DND-41 (cell line): ENCODE results near the gene ULBP1.

Experiments used
- ATAC-seq: fragments of 200-7000 bp; cut with Tn5 transposase; 3 replicates; pipeline ENCODE4 v1.9.1; 2021; ENCODE audit warnings: low read depth; ENCODE audit not compliant: insufficient read depth
- DNase-seq: peaks from one replicate; pipeline ENCODE4 v3.0.0-alpha.2; 2020
- H2AFZ ChIP-seq: 2 replicates; pipeline ENCODE4 v1.6.0; 2012; ENCODE audit warnings: low read depth, low read length
- H3K27ac ChIP-seq: 2 replicates; pipeline ENCODE4 v1.5.1; 2012; ENCODE audit warnings: low read length, inconsistent platforms
- H3K27me3 ChIP-seq: fragments of 200-600 bp; sonication (generic); 2 replicates; pipeline ENCODE4 v1.6.0; 2012; ENCODE audit warnings: low read length, mild to moderate bottlenecking, inconsistent platforms; ENCODE audit not compliant: insufficient read depth, poor library complexity
- H3K36me3 ChIP-seq: 2 replicates; pipeline ENCODE4 v1.5.1; 2012; ENCODE audit warnings: low read length, inconsistent platforms; ENCODE audit not compliant: insufficient read depth
- H3K4me1 ChIP-seq: 2 replicates; pipeline ENCODE4 v1.5.1; 2012; ENCODE audit warnings: mild to moderate bottlenecking, low read length; ENCODE audit not compliant: insufficient read depth
- H3K4me2 ChIP-seq: 2 replicates; pipeline ENCODE4 v1.6.0; 2012; ENCODE audit warnings: mild to moderate bottlenecking, moderate library complexity, low read length, inconsistent platforms; ENCODE audit not compliant: insufficient read depth
- H3K4me3 ChIP-seq, 2 experiments: fragments of 200-600 bp in 1 of 2; shearing (Covaris generic) in 1 of 2; 2 replicates each; pipeline ENCODE4 v1.5.1; 2012 to 2016; ENCODE audit warnings: inconsistent platforms in 2 of 2, low read length in 2 of 2, mild to moderate bottlenecking in 2 of 2, low read depth in 1 of 2, moderate library complexity in 1 of 2
- H3K79me2 ChIP-seq: 2 replicates; pipeline ENCODE4 v1.6.0; 2012; ENCODE audit warnings: low read length, inconsistent platforms; ENCODE audit not compliant: insufficient read depth
- H3K9ac ChIP-seq: 2 replicates; pipeline ENCODE4 v1.6.0; 2012; ENCODE audit warnings: low read depth, mild to moderate bottlenecking, inconsistent platforms, low read length, moderate library complexity
- H3K9me3 ChIP-seq: 2 replicates; pipeline ENCODE4 v1.5.1; 2012; ENCODE audit warnings: low read length, moderate library complexity, mild to moderate bottlenecking, inconsistent platforms; ENCODE audit not compliant: insufficient read depth, severe bottlenecking
- H4K20me1 ChIP-seq: 2 replicates; pipeline ENCODE4 v1.6.0; 2012; ENCODE audit warnings: low read length; ENCODE audit not compliant: insufficient read depth
- EZH2 ChIP-seq: IDR thresholded peaks from 3 replicates; pipeline ENCODE4 v1.6.1; 2012; ENCODE audit warnings: borderline replicate concordance, low read depth, mild to moderate bottlenecking, moderate library complexity, low read length, inconsistent platforms; ENCODE audit not compliant: severe bottlenecking
- TF ChIP-seq, protein P1 (sequence below): IDR thresholded peaks from 2 replicates; pipeline ENCODE4 v1.5.1; 2012; ENCODE audit warnings: borderline replicate concordance, low read length, moderate library complexity, mild to moderate bottlenecking; ENCODE audit not compliant: poor library complexity, severe bottlenecking; ENCODE audit errors: extremely low read depth

Gene ULBP1

DNA sequence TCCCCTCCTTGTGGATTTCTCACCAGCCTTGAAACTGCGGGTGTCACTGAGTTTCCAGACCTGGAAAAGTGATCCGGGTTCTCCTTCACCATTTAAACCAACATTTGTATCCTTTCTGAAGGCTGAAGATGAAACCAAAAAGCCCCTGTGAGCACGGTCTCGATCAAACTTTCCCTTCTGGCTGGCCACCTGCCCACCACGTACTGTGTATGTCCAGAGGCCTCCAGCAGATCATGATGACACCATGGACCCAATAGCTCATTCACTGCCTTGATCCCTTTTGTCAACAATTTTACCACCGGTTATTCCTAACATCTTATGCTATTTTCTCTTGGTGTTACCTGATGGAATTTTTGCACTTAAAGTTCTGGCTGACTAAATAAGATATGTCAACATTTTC lies 15.6 kb downstream of the ULBP1 start:
- Histone ChIP-seq H3K9ac (no peak overlapping the region), H3K36me3 (no peaks in the 10 kb centered on the region), H3K79me2 (no peaks in the 10 kb centered on the region), H3K27ac (no peak overlapping the region), H4K20me1 (no peaks in the 10 kb centered on the region), H3K4me2 (no peak overlapping the region), H3K27me3 (peaks cover 3% of the 10 kb centered on the region), H3K4me3 (no peak overlapping the region), H3K4me1 (no peaks in the 10 kb centered on the region), H2AFZ (no peak overlapping the region), H3K9me3 (no peaks in the 10 kb centered on the region)
- no peak for DNase-seq
- no peak for TF ChIP-seq EZH2
- TF ChIP-seq, protein P1, sequence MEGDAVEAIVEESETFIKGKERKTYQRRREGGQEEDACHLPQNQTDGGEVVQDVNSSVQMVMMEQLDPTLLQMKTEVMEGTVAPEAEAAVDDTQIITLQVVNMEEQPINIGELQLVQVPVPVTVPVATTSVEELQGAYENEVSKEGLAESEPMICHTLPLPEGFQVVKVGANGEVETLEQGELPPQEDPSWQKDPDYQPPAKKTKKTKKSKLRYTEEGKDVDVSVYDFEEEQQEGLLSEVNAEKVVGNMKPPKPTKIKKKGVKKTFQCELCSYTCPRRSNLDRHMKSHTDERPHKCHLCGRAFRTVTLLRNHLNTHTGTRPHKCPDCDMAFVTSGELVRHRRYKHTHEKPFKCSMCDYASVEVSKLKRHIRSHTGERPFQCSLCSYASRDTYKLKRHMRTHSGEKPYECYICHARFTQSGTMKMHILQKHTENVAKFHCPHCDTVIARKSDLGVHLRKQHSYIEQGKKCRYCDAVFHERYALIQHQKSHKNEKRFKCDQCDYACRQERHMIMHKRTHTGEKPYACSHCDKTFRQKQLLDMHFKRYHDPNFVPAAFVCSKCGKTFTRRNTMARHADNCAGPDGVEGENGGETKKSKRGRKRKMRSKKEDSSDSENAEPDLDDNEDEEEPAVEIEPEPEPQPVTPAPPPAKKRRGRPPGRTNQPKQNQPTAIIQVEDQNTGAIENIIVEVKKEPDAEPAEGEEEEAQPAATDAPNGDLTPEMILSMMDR: no peak
- no peak for ATAC-seq

DNA sequence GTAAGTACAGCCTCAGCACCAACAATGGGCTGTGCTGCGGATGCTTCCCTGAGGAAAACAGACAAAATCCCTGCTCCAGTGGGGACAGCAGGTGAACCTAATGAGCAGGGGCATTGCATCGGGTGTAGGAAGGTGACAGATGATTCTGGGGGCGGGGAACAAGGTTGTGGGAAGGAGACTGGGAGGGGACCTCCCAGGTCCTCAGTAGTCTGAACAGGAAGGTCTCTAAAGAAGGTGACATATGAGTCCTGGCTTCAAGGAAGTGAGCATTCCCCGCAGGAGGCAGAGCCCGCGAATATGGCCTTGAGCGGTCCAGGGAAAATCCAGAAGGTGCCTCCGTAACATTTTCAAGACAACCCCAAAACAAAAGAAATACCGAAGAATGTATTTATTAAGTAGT lies 19.4 kb downstream of the ULBP1 start:
- Histone ChIP-seq H3K9ac (no peak overlapping the region), H3K27me3 (peaks cover 18% of the 10 kb centered on the region), H3K4me3 (no peak overlapping the region), H4K20me1 (no peaks in the 10 kb centered on the region), H3K79me2 (no peaks in the 10 kb centered on the region), H3K9me3 (no peaks in the 10 kb centered on the region), H3K27ac (no peak overlapping the region), H2AFZ (no peak overlapping the region), H3K36me3 (no peaks in the 10 kb centered on the region), H3K4me2 (no peak overlapping the region), H3K4me1 (no peaks in the 10 kb centered on the region)
- TF ChIP-seq, protein P1: no peak
- no peak for TF ChIP-seq EZH2
- no peak for ATAC-seq
- DNase-seq: no peak

DNA sequence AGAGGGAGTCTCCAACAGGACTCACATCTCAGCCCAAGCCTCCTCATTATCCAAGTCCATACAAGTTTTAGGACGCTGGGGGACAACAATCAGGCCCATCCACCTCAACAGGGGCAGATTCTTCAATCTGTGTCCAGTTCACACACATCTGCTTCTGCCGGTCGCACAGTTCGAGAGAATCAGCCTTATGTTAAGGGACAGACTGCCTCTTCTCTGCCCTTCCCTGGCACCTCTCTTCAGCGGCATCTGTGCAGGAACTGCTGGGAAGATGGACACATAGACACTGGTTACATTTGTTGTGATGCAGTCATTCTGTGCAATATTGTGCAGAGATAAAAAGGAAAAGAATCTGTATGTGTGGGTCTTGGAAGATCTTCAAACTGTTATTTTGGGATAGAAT lies 21.0 kb downstream of the ULBP1 start:
- Histone ChIP-seq H3K4me3 (no peak overlapping the region), H2AFZ (no peak overlapping the region), H3K36me3 (no peaks in the 10 kb centered on the region), H3K27me3 (peaks cover 32% of the 10 kb centered on the region), H3K9me3 (no peaks in the 10 kb centered on the region), H3K79me2 (no peaks in the 10 kb centered on the region), H3K4me1 (peaks cover 6% of the 10 kb centered on the region), H3K9ac (no peak overlapping the region), H3K4me2 (no peak overlapping the region), H4K20me1 (no peaks in the 10 kb centered on the region), H3K27ac (no peak overlapping the region)
- no peak for DNase-seq
- no peak for TF ChIP-seq EZH2
- TF ChIP-seq, protein P1: no peak
- no peak for ATAC-seq

DNA sequence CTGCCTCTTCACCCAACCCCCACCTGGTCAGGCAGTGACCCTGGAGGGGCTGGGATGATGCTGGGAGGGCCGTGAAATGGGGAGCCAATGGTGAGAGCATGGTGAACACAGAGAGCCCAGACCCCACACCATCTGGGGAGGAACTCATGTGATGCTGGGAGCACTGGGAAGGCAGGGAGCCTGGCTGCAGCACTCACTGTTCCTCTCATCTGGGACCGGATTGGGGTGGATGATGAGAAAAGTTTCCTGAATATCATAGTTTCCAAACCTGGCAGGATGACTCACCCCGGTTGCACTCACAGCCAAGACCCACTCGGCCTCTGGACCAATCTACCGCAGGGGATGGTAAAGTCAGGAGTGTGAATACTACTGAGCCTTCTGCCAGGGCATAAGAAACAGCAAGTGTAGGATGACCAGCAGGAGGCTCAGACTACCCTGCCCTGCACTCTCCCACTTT lies 21.8 kb downstream of the ULBP1 start:
- Histone ChIP-seq H3K79me2 (no peaks in the 10 kb centered on the region), H4K20me1 (no peaks in the 10 kb centered on the region), H3K36me3 (no peaks in the 10 kb centered on the region), H3K4me3 (no peak overlapping the region), H3K4me1 (peaks cover 14% of the 10 kb centered on the region), H3K4me2 (no peak overlapping the region), H3K9me3 (no peaks in the 10 kb centered on the region), H2AFZ (no peak overlapping the region), H3K27ac (no peak overlapping the region), H3K27me3 (peaks cover 39% of the 10 kb centered on the region), H3K9ac (no peak overlapping the region)
- ATAC-seq (no peak), DNase-seq (no peak)
- TF ChIP-seq EZH2: no peak
- TF ChIP-seq, protein P1: no peak
